HG02885 (cell line): ENCODE measurements around the gene SPNS2.

Source experiments
- ATAC-seq: cut with Tn5 transposase; IDR thresholded peaks from one replicate; pipeline ENCODE4 v1.9.1; 2021; ENCODE audit warnings: mild to moderate bottlenecking; ENCODE audit not compliant: unreplicated experiment, poor library complexity

SPNS2 gene

GRCh38 chr17:4547118-4547906, 48.6 kb downstream of the SPNS2 start:
- no peak for ATAC-seq

GRCh38 chr17:4548061-4548461, 49.4 kb downstream of the SPNS2 start:
- no peak for ATAC-seq

- no peak for ATAC-seq
Measured at GRCh38 chr17:4548721-4549531, 50.2 kb downstream of the SPNS2 start.

GRCh38 chr17:4549781-4550533, 51.3 kb downstream of the SPNS2 start:
- no peak for ATAC-seq

GRCh38 chr17:4550534-4551039, 51.9 kb downstream of the SPNS2 start:
- no peak for ATAC-seq

GRCh38 chr17:4551141-4551540, 52.5 kb downstream of the SPNS2 start:
- no peak for ATAC-seq

- no peak for ATAC-seq
Measured at GRCh38 chr17:4551796-4552525, 53.3 kb downstream of the SPNS2 start.

- ATAC-seq, result no peak
Measured at GRCh38 chr17:4553669-4554068, 55.0 kb downstream of the SPNS2 start.

GRCh38 chr17:4554441-4554996, 55.8 kb downstream of the SPNS2 start:
- ATAC-seq, result no peak

- peak; percentile 89 for ATAC-seq
Measured at GRCh38 chr17:4554997-4555799, 56.5 kb downstream of the SPNS2 start, which contains the start of gene MYBBP1A. Gene MYBBP1A (minus strand): TSS chr17:4555384. CDS start chr17:4555324, 60 bp downstream.

- ATAC-seq, result no peak
Measured at GRCh38 chr17:4555873-4556759, 57.4 kb downstream of the SPNS2 start.

GRCh38 chr17:4556996-4557395, 58.3 kb downstream of the SPNS2 start:
- no peak for ATAC-seq

GRCh38 chr17:4557626-4558346, 59.1 kb downstream of the SPNS2 start:
- ATAC-seq, result no peak

GRCh38 chr17:4558347-4558971, 59.8 kb downstream of the SPNS2 start:
- ATAC-seq, result no peak

- ATAC-seq, result no peak
Measured at GRCh38 chr17:4559139-4559791, 60.6 kb downstream of the SPNS2 start.

- no peak for ATAC-seq
Measured at GRCh38 chr17:4559966-4560365, 61.3 kb downstream of the SPNS2 start.
